Activated CD4-positive, alpha-beta memory T cell treated with anti-CD3 and anti-CD28 coated beads, Interleukin-2, amount 10 ng/mL, durations not matched to agents 7 days and 5 days (primary cell): ENCODE data around the gene IGF1. TPM values are rescaled to one million over a fixed set of nuclear protein-coding genes. Genes with fewer than 3 reads are reported as not detected.

Experiments used
- CTCF ChIA-PET: fragments of 350-600 bp; sonication (Branson Sonifier 250); formaldehyde crosslinking; loops from one replicate; lab custom pipeline; 2021; ENCODE audit warnings: antibody characterized with exemption, inconsistent platforms; lab: Charles Lee
- POLR2A ChIA-PET: fragments of 350-600 bp; sonication (Branson Sonifier 250); formaldehyde crosslinking; loops from one replicate; lab custom pipeline; 2021; ENCODE audit warnings: antibody characterized with exemption; lab: Charles Lee
- DNase-seq: peaks from one replicate; pipeline ENCODE4 v3.0.0-alpha.2; 2020
- H3K27ac Mint-ChIP-seq: one replicate; pipeline ENCODE4 v1.8.0; 2021; ENCODE audit warnings: mild to moderate bottlenecking, mixed read lengths
- H3K27me3 Mint-ChIP-seq: one replicate; pipeline ENCODE4 v1.8.0; 2021; ENCODE audit warnings: mixed read lengths
- H3K36me3 Mint-ChIP-seq: one replicate; pipeline ENCODE4 v1.8.0; 2021; ENCODE audit warnings: low read depth, mixed read lengths
- H3K4me1 Mint-ChIP-seq: one replicate; pipeline ENCODE4 v1.8.0; 2021; ENCODE audit warnings: mixed read lengths
- H3K4me3 Mint-ChIP-seq: one replicate; pipeline ENCODE4 v1.8.0; 2021; ENCODE audit warnings: mild to moderate bottlenecking, mixed read lengths
- H3K9me3 Mint-ChIP-seq: one replicate; pipeline ENCODE4 v1.8.0; 2021; ENCODE audit warnings: mixed read lengths
- total RNA-seq, 2 experiments: library from RNA; stranded (reverse); gene quantifications; one replicate each; pipeline ENCODE4 v1.2.3, GENCODE V29; 2021

The IGF1 gene
- total RNA-seq, 2 experiments from 2014 or later = 0.48 to 0.86 TPM

DNA sequence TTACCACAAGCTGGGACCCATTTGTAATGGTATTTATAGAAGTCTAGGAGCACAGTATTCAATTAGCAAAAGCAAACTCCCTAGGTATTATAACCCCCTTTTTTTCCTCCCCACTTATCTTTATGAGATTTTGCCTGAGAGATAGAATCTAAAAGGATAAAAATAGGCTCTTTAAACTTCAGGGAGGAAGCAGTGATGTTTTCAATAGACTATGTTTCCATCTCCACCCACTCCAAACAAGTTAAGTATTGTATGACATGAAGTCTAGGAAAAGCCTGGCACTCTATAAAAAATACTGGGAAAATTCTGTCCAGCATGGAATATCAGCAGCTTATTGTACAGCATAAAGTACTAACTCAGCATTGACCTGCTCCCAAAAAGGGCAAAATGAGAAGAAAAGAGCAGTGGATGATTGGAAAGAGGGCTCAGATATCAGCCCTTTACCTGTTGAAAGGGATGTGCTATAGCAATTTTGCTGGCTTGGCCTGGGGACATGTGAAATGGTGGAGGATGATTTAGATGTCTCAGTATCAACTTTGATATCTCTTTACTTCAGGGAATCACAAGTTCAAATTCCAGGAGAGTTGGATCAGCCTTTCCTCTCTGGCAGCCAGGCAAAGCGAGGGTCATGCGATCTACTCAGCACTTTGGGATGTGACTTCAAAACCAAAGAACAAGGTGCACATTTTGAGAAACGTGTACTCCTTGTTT, 72.4 kb downstream of the IGF1 start:
- no peak for DNase-seq
- no peaks in the 10 kb centered on the region for H3K4me1 Mint-ChIP-seq
- no peak overlapping the region for H3K27ac Mint-ChIP-seq
- no peaks in the 10 kb centered on the region for H3K9me3 Mint-ChIP-seq
- POLR2A ChIA-PET = no interaction called here
- CTCF ChIA-PET = no interaction called here
- H3K4me3 Mint-ChIP-seq = no peak overlapping the region
- H3K27me3 Mint-ChIP-seq = no peaks in the 10 kb centered on the region
- no peaks in the 10 kb centered on the region for H3K36me3 Mint-ChIP-seq

GRCh38 chr12:102406033-102406584, 74.3 kb downstream of the IGF1 start:
- no peaks in the 10 kb centered on the region for H3K36me3 Mint-ChIP-seq
- no peak overlapping the region for H3K4me3 Mint-ChIP-seq
- POLR2A ChIA-PET = no interaction called here
- H3K4me1 Mint-ChIP-seq = no peaks in the 10 kb centered on the region
- no peak for DNase-seq
- H3K27me3 Mint-ChIP-seq = peaks cover 3% of the 10 kb centered on the region
- no peaks in the 10 kb centered on the region for H3K9me3 Mint-ChIP-seq
- CTCF ChIA-PET = no interaction called here
- H3K27ac Mint-ChIP-seq = no peak overlapping the region

DNA sequence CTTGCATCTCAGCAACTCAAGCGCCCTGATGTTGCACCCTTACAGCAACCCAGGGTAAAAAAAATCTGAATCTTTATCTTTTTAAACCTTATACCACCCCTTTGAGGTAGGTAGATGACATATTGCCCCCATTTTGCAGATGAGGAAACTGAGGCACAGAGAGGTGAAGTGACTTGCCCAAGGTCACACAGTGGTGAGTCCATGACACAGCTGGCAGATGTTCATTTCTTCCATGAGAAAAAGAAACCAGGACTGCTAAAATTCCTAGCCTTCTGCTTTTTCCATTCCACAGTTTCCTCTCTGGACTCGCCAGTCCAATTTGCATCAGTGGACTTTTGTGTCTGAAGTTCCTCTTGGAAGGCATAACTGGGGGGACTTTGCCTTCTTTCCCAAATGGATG, 79.3 kb downstream of the IGF1 start:
- DNase-seq = no peak
- H3K36me3 Mint-ChIP-seq = no peaks in the 10 kb centered on the region
- no peaks in the 10 kb centered on the region for H3K4me1 Mint-ChIP-seq
- CTCF ChIA-PET = no interaction called here
- H3K4me3 Mint-ChIP-seq = no peak overlapping the region
- H3K9me3 Mint-ChIP-seq = no peaks in the 10 kb centered on the region
- H3K27ac Mint-ChIP-seq = no peak overlapping the region
- H3K27me3 Mint-ChIP-seq = peaks cover 11% of the 10 kb centered on the region
- POLR2A ChIA-PET = no interaction called here

- H3K36me3 Mint-ChIP-seq = no peaks in the 10 kb centered on the region
- no peaks in the 10 kb centered on the region for H3K4me1 Mint-ChIP-seq
- H3K9me3 Mint-ChIP-seq = no peaks in the 10 kb centered on the region
- ChIA-PET POLR2A (no interaction called here), CTCF (no interaction called here)
- no peak overlapping the region for H3K4me3 Mint-ChIP-seq
- peaks cover 13% of the 10 kb centered on the region for H3K27me3 Mint-ChIP-seq
- no peak overlapping the region for H3K27ac Mint-ChIP-seq
- no peak for DNase-seq
These were observed 80.7 kb downstream of the IGF1 start for GRCh38 chr12:102399653-102400052.

DNA sequence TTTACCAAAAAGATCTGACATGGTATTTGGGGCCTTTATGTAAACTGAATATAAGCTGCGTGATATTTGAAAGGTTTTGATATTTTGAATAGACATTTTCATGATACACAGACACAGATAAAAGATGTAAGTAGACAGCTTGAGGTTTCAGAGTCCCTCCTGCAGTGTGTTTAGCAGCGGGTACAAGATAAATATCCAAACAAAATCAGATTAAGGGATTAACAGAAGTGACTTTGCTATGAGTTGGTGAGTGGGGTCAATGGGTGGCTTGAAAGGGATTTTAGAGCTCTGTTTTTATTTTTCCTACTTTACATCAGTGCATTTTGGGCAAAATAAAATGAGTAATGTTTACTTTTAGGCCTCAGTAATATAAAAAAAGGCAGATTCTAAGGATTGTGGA, 84.1 kb downstream of the IGF1 start:
- Mint-ChIP-seq H3K27me3 (peaks cover 11% of the 10 kb centered on the region), H3K4me3 (no peak overlapping the region), H3K27ac (no peak overlapping the region), H3K9me3 (no peaks in the 10 kb centered on the region), H3K4me1 (no peaks in the 10 kb centered on the region), H3K36me3 (no peaks in the 10 kb centered on the region)
- CTCF ChIA-PET = no interaction called here
- DNase-seq = no peak
- POLR2A ChIA-PET = no interaction called here

- H3K36me3 Mint-ChIP-seq = no peaks in the 10 kb centered on the region
- no peak overlapping the region for H3K4me3 Mint-ChIP-seq
- H3K9me3 Mint-ChIP-seq = no peaks in the 10 kb centered on the region
- H3K27ac Mint-ChIP-seq = no peak overlapping the region
- DNase-seq = no peak
- POLR2A ChIA-PET = no interaction called here
- CTCF ChIA-PET = no interaction called here
- H3K4me1 Mint-ChIP-seq = no peaks in the 10 kb centered on the region
- H3K27me3 Mint-ChIP-seq = peaks cover 9% of the 10 kb centered on the region
These were observed 86.2 kb downstream of the IGF1 start for GRCh38 chr12:102394200-102394599.

DNA sequence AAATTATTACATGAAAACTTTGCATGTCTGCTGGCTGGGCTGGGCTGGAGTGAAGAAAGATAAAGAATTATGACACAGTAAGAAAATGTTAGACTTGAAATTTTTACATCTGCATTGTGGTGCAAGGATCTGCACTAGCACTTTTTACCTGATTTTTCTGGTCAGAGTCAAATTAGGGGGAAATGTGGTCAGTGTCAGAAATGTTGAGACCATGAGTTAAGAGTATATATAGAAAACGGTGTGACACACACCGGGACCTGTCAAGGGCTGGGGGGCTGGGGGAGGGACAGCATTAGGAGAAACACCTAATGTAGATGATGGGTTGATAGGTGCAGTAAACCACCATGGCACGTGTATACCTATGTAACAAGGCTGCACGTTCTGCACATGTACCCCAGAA, 90.3 kb downstream of the IGF1 start:
- POLR2A ChIA-PET = no interaction called here
- no peak overlapping the region for H3K27ac Mint-ChIP-seq

GRCh38 chr12:102388469-102388868, 91.9 kb downstream of the IGF1 start:
- POLR2A ChIA-PET = no interaction called here
- H3K27me3 Mint-ChIP-seq = peaks cover 6% of the 10 kb centered on the region

More for the DNA sequence above, 90.3 kb downstream of the IGF1 start:
- DNase-seq = no peak
- peaks cover 9% of the 10 kb centered on the region for H3K27me3 Mint-ChIP-seq
- no peak overlapping the region for H3K4me3 Mint-ChIP-seq
- no peaks in the 10 kb centered on the region for H3K36me3 Mint-ChIP-seq
- CTCF ChIA-PET = no interaction called here
- H3K9me3 Mint-ChIP-seq = no peaks in the 10 kb centered on the region
- no peaks in the 10 kb centered on the region for H3K4me1 Mint-ChIP-seq

DNA sequence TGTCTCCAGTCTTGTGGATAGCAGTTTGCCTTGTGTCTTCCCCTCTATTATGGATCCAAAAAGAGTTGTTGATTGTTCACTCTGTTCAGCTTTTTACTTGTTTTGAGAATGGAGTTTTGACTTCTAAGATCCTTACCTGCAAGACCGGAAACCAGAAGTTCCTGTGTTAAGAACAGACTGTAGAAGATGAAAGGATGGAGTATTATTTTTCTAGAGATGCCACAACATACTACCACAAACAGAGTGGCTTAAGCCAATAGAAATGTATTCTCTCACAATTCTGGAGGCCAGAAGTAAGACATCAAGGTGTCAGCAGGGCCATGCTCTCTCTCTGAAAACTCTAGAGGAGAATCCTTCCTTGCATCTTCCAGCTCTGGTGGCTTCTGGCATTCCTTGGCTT, 95.0 kb downstream of the IGF1 start:
- peaks cover 6% of the 10 kb centered on the region for H3K27me3 Mint-ChIP-seq
- CTCF ChIA-PET = no interaction called here
- H3K36me3 Mint-ChIP-seq = no peaks in the 10 kb centered on the region
- POLR2A ChIA-PET = no interaction called here
- peaks cover 2% of the 10 kb centered on the region for H3K9me3 Mint-ChIP-seq
- no peak overlapping the region for H3K4me3 Mint-ChIP-seq
- H3K27ac Mint-ChIP-seq = no peak overlapping the region
- DNase-seq = no peak
- no peaks in the 10 kb centered on the region for H3K4me1 Mint-ChIP-seq

More at GRCh38 chr12:102388469-102388868, 91.9 kb downstream of the IGF1 start:
- DNase-seq = no peak
- CTCF ChIA-PET = no interaction called here
- Mint-ChIP-seq H3K4me3 (no peak overlapping the region), H3K4me1 (no peaks in the 10 kb centered on the region), H3K27ac (no peak overlapping the region), H3K36me3 (no peaks in the 10 kb centered on the region), H3K9me3 (peaks cover 2% of the 10 kb centered on the region)

DNA sequence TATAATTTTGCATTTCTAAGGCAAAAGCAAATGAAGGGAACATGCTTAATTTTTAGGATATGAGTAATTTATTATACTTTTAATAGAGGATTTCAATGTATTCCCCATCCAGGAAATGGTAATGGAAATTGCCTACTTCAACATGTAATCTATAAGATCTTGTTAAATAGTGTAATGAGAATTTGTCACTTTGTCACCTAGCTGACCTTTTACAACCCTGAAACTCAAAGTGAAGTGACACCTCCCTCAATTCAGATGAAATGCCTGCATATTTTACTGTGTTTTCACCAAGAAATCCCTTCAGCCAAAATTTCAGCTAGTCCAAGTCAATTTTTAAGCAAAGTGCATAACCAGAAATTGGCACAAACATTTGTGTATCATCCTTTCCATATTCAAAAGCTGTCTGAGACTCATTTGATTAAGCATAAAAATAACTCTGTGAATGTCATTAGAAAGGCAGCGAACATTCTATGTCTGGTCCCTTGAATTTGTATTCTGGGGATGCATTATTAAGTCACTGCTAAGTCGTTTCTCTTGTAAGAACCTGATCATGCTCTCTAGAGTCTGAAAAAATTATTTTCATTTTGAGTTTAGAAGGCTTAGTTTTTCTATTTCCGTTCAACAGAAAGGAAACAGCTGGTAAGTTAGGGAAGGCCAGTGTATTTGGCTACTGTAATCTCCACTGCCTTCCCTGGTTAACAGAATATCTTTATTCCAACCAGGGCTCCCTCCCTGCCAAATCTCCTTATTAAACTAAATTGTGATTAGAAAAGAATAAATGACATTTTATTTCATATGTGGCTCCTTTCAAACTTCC, 100.8 kb downstream of the IGF1 start:
- no peaks in the 10 kb centered on the region for H3K36me3 Mint-ChIP-seq
- H3K4me1 Mint-ChIP-seq = no peaks in the 10 kb centered on the region
- peaks cover under 1% of the 10 kb centered on the region for H3K9me3 Mint-ChIP-seq
- no peak for DNase-seq
- CTCF ChIA-PET = no interaction called here
- H3K27me3 Mint-ChIP-seq = peaks cover 3% of the 10 kb centered on the region
- no peak overlapping the region for H3K27ac Mint-ChIP-seq
- POLR2A ChIA-PET = no interaction called here
- H3K4me3 Mint-ChIP-seq = no peak overlapping the region

DNA sequence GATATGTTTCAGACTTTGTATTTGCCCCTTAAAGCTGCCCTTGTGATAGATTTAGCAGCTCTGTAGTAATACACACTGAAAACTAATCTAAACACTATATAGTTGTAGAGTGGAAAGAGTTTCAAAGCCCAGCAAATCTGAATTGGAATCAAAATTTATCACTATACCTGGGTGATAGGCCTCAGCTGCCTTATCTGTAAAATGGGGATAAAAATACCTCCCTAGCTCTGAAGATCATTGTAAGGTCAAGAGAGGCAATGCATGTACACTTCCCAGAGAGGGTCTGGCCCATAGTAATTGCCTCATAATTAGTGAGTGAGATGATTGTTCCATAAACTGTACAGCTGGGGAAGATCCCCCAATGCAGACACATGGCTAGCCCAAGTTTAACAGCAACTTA, 103.6 kb downstream of the IGF1 start:
- no peak for DNase-seq
- no peak overlapping the region for H3K27ac Mint-ChIP-seq
- H3K27me3 Mint-ChIP-seq = peaks cover 3% of the 10 kb centered on the region
- POLR2A ChIA-PET = no interaction called here
- no peaks in the 10 kb centered on the region for H3K4me1 Mint-ChIP-seq
- H3K9me3 Mint-ChIP-seq = peaks cover 1% of the 10 kb centered on the region
- no peak overlapping the region for H3K4me3 Mint-ChIP-seq
- no peaks in the 10 kb centered on the region for H3K36me3 Mint-ChIP-seq
- CTCF ChIA-PET = no interaction called here

- peaks cover 3% of the 10 kb centered on the region for H3K9me3 Mint-ChIP-seq
- CTCF ChIA-PET = no interaction called here
- POLR2A ChIA-PET = no interaction called here
- H3K36me3 Mint-ChIP-seq = no peaks in the 10 kb centered on the region
- no peak overlapping the region for H3K27ac Mint-ChIP-seq
- H3K4me1 Mint-ChIP-seq = no peaks in the 10 kb centered on the region
- peaks cover 3% of the 10 kb centered on the region for H3K27me3 Mint-ChIP-seq
- no peak overlapping the region for H3K4me3 Mint-ChIP-seq
- no peak for DNase-seq
These were observed 104.1 kb downstream of the IGF1 start for GRCh38 chr12:102376181-102376747.

DNA sequence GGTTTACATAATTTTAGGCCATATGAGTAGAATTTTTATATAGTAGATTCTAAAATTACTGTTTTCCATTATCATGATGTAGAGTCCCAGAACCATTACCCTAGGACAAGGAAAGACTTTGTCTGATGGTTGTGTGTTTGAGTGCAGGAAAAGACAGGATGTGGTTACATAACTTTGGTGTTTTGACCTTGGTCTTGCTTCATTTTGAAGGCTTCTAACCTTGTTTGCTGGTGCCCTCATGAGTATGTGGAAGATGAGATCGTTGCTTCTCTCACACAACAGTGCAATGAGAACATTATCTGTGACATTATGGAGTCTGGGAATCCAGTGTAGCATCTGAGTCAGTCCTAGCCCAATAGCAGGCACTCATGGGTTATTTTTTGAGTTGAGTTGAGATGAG, 106.2 kb downstream of the IGF1 start:
- CTCF ChIA-PET = no interaction called here
- Mint-ChIP-seq H3K36me3 (no peaks in the 10 kb centered on the region), H3K4me1 (no peaks in the 10 kb centered on the region), H3K4me3 (no peak overlapping the region), H3K9me3 (peaks cover 3% of the 10 kb centered on the region), H3K27ac (no peak overlapping the region), H3K27me3 (peaks cover 3% of the 10 kb centered on the region)
- POLR2A ChIA-PET = no interaction called here
- no peak for DNase-seq
